Stimulated activated CD4-positive, alpha-beta T cell treated with anti-CD3 and anti-CD28 coated beads, Interleukin-1b, Interleukin-23, amount 100 ng/mL, for 1 hour (primary cell): ENCODE measurements around the gene IFT52.
A peak's percentile ranks its signal among the peaks of the same experiment; 100 is the strongest.
"Not testable (repeated sequence)": the region's sequence is repeated elsewhere in the genome, so short reads cannot be mapped to it uniquely, and the experiment has no call there.

ENCODE experiments used
- DNase-seq, 2 donors: peaks; one replicate each; pipeline ENCODE4 v3.0.0-alpha.2; 2020; ENCODE audit warnings: low read depth in 2 of 2

The IFT52 gene

GRCh38 chr20:43650997-43651525 is 60.3 kb downstream of the IFT52 start:
- no peak for DNase-seq

- not testable (repeated sequence) for DNase-seq
Observed at GRCh38 chr20:43651650-43652184, 61.0 kb downstream of the IFT52 start.

GRCh38 chr20:43653966-43654365 is 63.2 kb downstream of the IFT52 start:
- no peak for DNase-seq

GRCh38 chr20:43655176-43655575 is 64.4 kb downstream of the IFT52 start:
- not testable (repeated sequence) for DNase-seq

- DNase-seq, result no peak
Observed at GRCh38 chr20:43655937-43656336, 65.2 kb downstream of the IFT52 start.

GRCh38 chr20:43658069-43658722 is 67.5 kb downstream of the IFT52 start:
- DNase-seq, result no peak

- DNase-seq, result no peak
Observed at GRCh38 chr20:43658723-43659419, 68.1 kb downstream of the IFT52 start.

- DNase-seq, result no peak
Observed at GRCh38 chr20:43662943-43663655, 72.4 kb downstream of the IFT52 start.

- no peak for DNase-seq
Observed at GRCh38 chr20:43665466-43666176, 74.9 kb downstream of the IFT52 start.

GRCh38 chr20:43666376-43667328 is 75.9 kb downstream of the IFT52 start, which contains the start of gene MYBL2:
MYBL2 (plus strand) TSS chr20:43667114; CDS start chr20:43667284, 170 bp downstream.
- DNase-seq, result peak; percentile 12 to 49

GRCh38 chr20:43667341-43668132 is 76.8 kb downstream of the IFT52 start:
- DNase-seq, result no peak

- no peak for DNase-seq
Observed at GRCh38 chr20:43669332-43669731, 78.6 kb downstream of the IFT52 start.

GRCh38 chr20:43670423-43670822 is 79.7 kb downstream of the IFT52 start:
- DNase-seq, result no peak

GRCh38 chr20:43676368-43676767 is 85.6 kb downstream of the IFT52 start:
- no peak for DNase-seq

GRCh38 chr20:43680981-43681380 is 90.2 kb downstream of the IFT52 start:
- no peak for DNase-seq

- no peak for DNase-seq
Observed at GRCh38 chr20:43681468-43681942, 90.8 kb downstream of the IFT52 start.

GRCh38 chr20:43681991-43682410 is 91.3 kb downstream of the IFT52 start:
- DNase-seq, result no peak

- DNase-seq, result no peak
Observed at GRCh38 chr20:43682446-43682845, 91.7 kb downstream of the IFT52 start.

GRCh38 chr20:43686820-43687219 is 96.1 kb downstream of the IFT52 start:
- DNase-seq, result no peak
